B cell (primary cell): ENCODE measurements around the gene SPOCK3. TPM values are rescaled to one million over a fixed set of nuclear protein-coding genes. Genes with fewer than 3 reads are reported as not detected.

Experiments used
- ATAC-seq: fragments of 200-7000 bp; cut with Tn5 transposase; one replicate; pipeline ENCODE4 v1.10.0; 2021; ENCODE audit warnings: low read depth, mild to moderate bottlenecking, moderate number of reproducible peaks, moderate library complexity
- CTCF ChIA-PET: fragments of 350-600 bp; sonication (Branson Sonifier 250); formaldehyde crosslinking; loops from one replicate; lab custom pipeline; 2021; ENCODE audit warnings: antibody characterized with exemption, inconsistent platforms; lab: Charles Lee
- POLR2A ChIA-PET: fragments of 350-600 bp; sonication (Branson Sonifier 250); formaldehyde crosslinking; loops from one replicate; lab custom pipeline; 2021; ENCODE audit warnings: antibody characterized with exemption; lab: Charles Lee
- DNase-seq: peaks from one replicate; pipeline ENCODE4 v3.0.0; 2013
- H2AFZ ChIP-seq: 2 replicates; pipeline ENCODE4 v1.6.1; 2012; ENCODE audit warnings: mild to moderate bottlenecking, low read depth, low read length; ENCODE audit not compliant: insufficient read depth, poor library complexity, severe bottlenecking
- H3K27ac ChIP-seq, 2 donors: 1 replicate in 1 of 2; 2 replicates in 1 of 2; pipeline ENCODE4 v1.5.1; 2012 to 2013; ENCODE audit warnings: low read length in 2 of 2, mild to moderate bottlenecking in 2 of 2, moderate library complexity in 1 of 2
- H3K27me3 ChIP-seq, 4 experiments: fragments of 200-600 bp in 1 of 4; sonication (generic) in 1 of 4; replicated peaks in 1 of 4; 1 replicate in 2 of 4; 2 replicates in 2 of 4; pipeline versions ENCODE4 v1.6.1 to v1.7.0; 2013 to 2016; ENCODE audit warnings: low read length in 3 of 4, mild to moderate bottlenecking in 2 of 4, mixed read lengths in 1 of 4, moderate library complexity in 1 of 4; ENCODE audit not compliant: insufficient read depth in 4 of 4, control insufficient read depth in 3 of 4; ENCODE audit errors: control extremely low read depth in 1 of 4
- H3K36me3 ChIP-seq, 2 experiments: replicated peaks in 1 of 2; 1 replicate in 1 of 2; 2 replicates in 1 of 2; pipeline versions ENCODE4 v1.6.1 to v1.7.1; 2013; ENCODE audit warnings: low read length in 1 of 2; ENCODE audit not compliant: insufficient read depth in 2 of 2, control insufficient read depth in 1 of 2; ENCODE audit errors: control extremely low read depth in 1 of 2, extremely low read depth in 1 of 2
- H3K4me1 ChIP-seq, 2 donors: fragments of 200-600 bp in 1 of 2; sonication (generic) in 1 of 2; 1 replicate in 1 of 2; 2 replicates in 1 of 2; pipeline versions ENCODE4 v1.5.1 to v1.6.1; 2013 to 2017; ENCODE audit warnings: low read length in 2 of 2; ENCODE audit not compliant: control insufficient read depth in 2 of 2, insufficient read depth in 2 of 2
- H3K4me2 ChIP-seq: replicated peaks from 2 replicates; pipeline ENCODE3; 2012; ENCODE audit warnings: mild to moderate bottlenecking, low read depth, low read length; ENCODE audit not compliant: poor library complexity, severe bottlenecking
- H3K4me3 ChIP-seq, 5 experiments: fragments of 200-600 bp in 1 of 5; sonication (generic) in 1 of 5; 1 replicate in 3 of 5; 2 replicates in 2 of 5; pipeline versions ENCODE4 v1.5.1 to v1.7.0; 2011 to 2016; ENCODE audit warnings: low read length in 4 of 5, mild to moderate bottlenecking in 4 of 5, low read depth in 2 of 5, control low read depth in 1 of 5, moderate library complexity in 1 of 5; ENCODE audit not compliant: insufficient read depth in 1 of 5; ENCODE audit errors: control extremely low read depth in 1 of 5, extremely low read depth in 1 of 5
- H3K79me2 ChIP-seq: fragments of 200-600 bp; sonication (generic); one replicate; pipeline ENCODE4 v1.6.0; 2016; ENCODE audit warnings: low read length; ENCODE audit not compliant: control insufficient read depth, insufficient read depth
- H3K9ac ChIP-seq: fragments of 200-600 bp; sonication (generic); 2 replicates; pipeline ENCODE4 v1.6.1; 2017; ENCODE audit warnings: mild to moderate bottlenecking, low read length, moderate library complexity
- H3K9me3 ChIP-seq, 3 donors: one replicate each; pipeline versions ENCODE4 v1.6.1 to v1.7.1; 2013; ENCODE audit warnings: low read length in 2 of 3; ENCODE audit not compliant: control insufficient read depth in 2 of 3, insufficient read depth in 1 of 3; ENCODE audit errors: control extremely low read depth in 1 of 3
- H4K20me1 ChIP-seq: 2 replicates; pipeline ENCODE4 v1.6.0; 2012; ENCODE audit warnings: mild to moderate bottlenecking, low read length; ENCODE audit not compliant: insufficient read depth, control insufficient read depth, poor library complexity, severe bottlenecking
- H3K27ac Mint-ChIP-seq: one replicate; pipeline ENCODE4 v1.8.0; 2021; ENCODE audit warnings: mixed read lengths
- H3K27me3 Mint-ChIP-seq: one replicate; pipeline ENCODE4 v1.8.0; 2021; ENCODE audit warnings: mixed read lengths
- H3K4me1 Mint-ChIP-seq: one replicate; pipeline ENCODE4 v1.8.0; 2021; ENCODE audit warnings: mixed read lengths
- H3K4me3 Mint-ChIP-seq: one replicate; pipeline ENCODE4 v1.8.0; 2021; ENCODE audit warnings: mixed read lengths
- H3K9me3 Mint-ChIP-seq: one replicate; pipeline ENCODE4 v1.8.0; 2022; ENCODE audit warnings: mixed read lengths; ENCODE audit not compliant: insufficient read depth
- EZH2 ChIP-seq: IDR thresholded peaks from 2 replicates; pipeline ENCODE4 v1.6.1; 2012; ENCODE audit warnings: borderline replicate concordance, low read depth, mild to moderate bottlenecking, moderate library complexity, low read length; ENCODE audit not compliant: insufficient read depth, poor library complexity, severe bottlenecking
- WGBS: methylation state at CpG from one replicate; pipeline ENCODE4 v1.1.5; 2013; ENCODE audit warnings: missing lambda C conversion rate; ENCODE audit not compliant: insufficient coverage; 5-methylcytosine and 5-hydroxymethylcytosine counted together
- intact Hi-C: fragments of 100-400 bp; cut with micrococcal nuclease; formaldehyde crosslinking; loops from one replicate; pipeline ENCODE4 v1.10.0; 2022
- polyA plus RNA-seq: library from polyadenylated mRNA; depleted of rRNA; stranded (reverse); fragments of >200 nt; gene quantifications from 2 replicates; pipeline ENCODE4 v1.2.3, GENCODE V29; 2012
- total RNA-seq, 2 donors: library from RNA; stranded (reverse); fragments of 120-200 nt in 1 of 2; gene quantifications; 1 replicate in 1 of 2; 2 replicates in 1 of 2; pipeline versions ENCODE4 v1.2.3 to v1.2.4, GENCODE V29; 2013 to 2022
- TF ChIP-seq, protein P1 (sequence below): fragments of 200-600 bp; IDR thresholded peaks from one replicate; pipeline ENCODE4 v1.8.0; 2022; ENCODE audit warnings: antibody characterized with exemption, mild to moderate bottlenecking

The SPOCK3 gene
- total and polyA plus RNA-seq, 2 donors (not counting 1 experiment from before 2014, with no cell fraction given), result not detected

DNA sequence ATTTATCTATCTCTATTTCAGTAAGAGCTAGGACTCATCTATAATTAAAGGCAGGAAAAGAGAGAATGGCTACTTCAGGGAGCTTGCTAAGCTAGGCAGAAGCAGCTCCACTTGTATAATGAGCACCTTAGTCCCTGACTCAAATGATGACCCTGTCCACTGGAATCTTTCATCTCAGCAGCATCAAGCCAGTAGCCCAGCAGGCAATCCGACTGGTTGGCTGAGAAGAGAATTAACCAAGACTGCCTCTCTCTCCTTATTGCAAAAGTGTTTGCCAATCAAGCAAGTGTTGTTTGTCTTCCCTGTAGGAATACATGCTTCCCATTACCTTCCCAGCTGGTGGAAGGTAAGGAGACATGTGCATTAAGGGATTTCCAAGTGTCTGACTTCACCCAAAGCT is 3.9 kb upstream of the SPOCK3 start:
- Histone ChIP-seq H4K20me1 (no peaks in the 10 kb centered on the region), H3K9me3 (peaks cover 0 to 9% (median 0%) of the 10 kb centered on the region in 3 donors), H3K27ac (no peak overlapping the region), H3K36me3 (no peaks in the 10 kb centered on the region), H3K9ac (no peak overlapping the region), H3K4me2 (no peak overlapping the region), H3K4me3 (no peak overlapping the region), H3K4me1 (peaks cover 4 to 10% of the 10 kb centered on the region in 2 donors), H2AFZ (no peak overlapping the region), H3K79me2 (no peaks in the 10 kb centered on the region), H3K27me3 (peaks cover 0 to 15% (median 5%) of the 10 kb centered on the region in 4 experiments)
- ChIA-PET CTCF (no interaction called here), POLR2A (no interaction called here)
- Mint-ChIP-seq H3K27ac (no peak overlapping the region), H3K9me3 (no peaks in the 10 kb centered on the region), H3K27me3 (peaks cover 24% of the 10 kb centered on the region), H3K4me3 (no peak overlapping the region), H3K4me1 (peaks cover 10% of the 10 kb centered on the region)
- no CpG with 5 or more reads among the region's 1 CpG for WGBS
- ATAC-seq, result no peak
- no peak for DNase-seq
- TF ChIP-seq EZH2, result no peak
- TF ChIP-seq, protein P1, sequence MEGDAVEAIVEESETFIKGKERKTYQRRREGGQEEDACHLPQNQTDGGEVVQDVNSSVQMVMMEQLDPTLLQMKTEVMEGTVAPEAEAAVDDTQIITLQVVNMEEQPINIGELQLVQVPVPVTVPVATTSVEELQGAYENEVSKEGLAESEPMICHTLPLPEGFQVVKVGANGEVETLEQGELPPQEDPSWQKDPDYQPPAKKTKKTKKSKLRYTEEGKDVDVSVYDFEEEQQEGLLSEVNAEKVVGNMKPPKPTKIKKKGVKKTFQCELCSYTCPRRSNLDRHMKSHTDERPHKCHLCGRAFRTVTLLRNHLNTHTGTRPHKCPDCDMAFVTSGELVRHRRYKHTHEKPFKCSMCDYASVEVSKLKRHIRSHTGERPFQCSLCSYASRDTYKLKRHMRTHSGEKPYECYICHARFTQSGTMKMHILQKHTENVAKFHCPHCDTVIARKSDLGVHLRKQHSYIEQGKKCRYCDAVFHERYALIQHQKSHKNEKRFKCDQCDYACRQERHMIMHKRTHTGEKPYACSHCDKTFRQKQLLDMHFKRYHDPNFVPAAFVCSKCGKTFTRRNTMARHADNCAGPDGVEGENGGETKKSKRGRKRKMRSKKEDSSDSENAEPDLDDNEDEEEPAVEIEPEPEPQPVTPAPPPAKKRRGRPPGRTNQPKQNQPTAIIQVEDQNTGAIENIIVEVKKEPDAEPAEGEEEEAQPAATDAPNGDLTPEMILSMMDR, result no peak
- intact Hi-C loops, result no loop called here

DNA sequence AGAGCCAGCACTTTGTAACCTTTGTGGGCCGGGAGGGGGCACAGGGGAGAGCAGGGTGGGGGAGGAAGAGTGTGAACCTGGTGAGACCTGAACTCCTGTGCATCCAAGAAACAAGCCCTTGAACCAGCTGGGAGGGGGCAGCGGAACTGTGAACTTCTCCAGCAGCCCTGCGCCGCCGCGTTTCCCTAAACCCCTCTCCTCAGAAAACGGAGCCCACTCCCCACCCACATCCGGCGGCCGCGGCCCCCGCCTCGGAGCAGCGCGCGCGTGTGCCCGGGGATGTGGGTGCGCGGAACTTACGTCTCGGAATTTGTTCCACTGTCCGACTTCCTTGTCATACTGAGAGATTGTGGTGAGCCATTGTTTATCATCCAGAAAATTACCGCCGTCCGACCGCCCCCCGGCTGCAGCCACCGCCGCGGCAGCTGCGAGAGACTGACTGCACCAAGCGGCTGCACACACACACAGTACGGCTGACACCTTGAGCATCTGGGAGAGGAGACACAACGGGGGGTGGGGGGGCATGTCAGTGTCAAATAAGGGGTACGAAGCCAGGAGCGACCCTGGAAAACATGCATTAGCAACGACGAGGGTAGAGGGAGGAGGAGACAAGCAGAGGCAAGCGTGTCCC is 494 bp downstream of the SPOCK3 start:
- H3K4me3 Mint-ChIP-seq, result peak overlapping the region; percentile 49
- H3K27me3 ChIP-seq, result peaks cover 0 to 18% (median 6%) of the 10 kb centered on the region in 4 experiments
- intact Hi-C loops, result no loop called here
- no peak for DNase-seq
- peaks cover 0 to 9% (median 0%) of the 10 kb centered on the region in 3 donors for H3K9me3 ChIP-seq
- H3K4me3 ChIP-seq, result peak overlapping the region in 2 of 5 experiments; percentile 21
- ChIA-PET POLR2A (no interaction called here), CTCF (no interaction called here)
- H3K9me3 Mint-ChIP-seq, result no peaks in the 10 kb centered on the region
- 4% methylated on average over 37 of the region's 40 CpGs for WGBS
- no peaks in the 10 kb centered on the region for H3K79me2 ChIP-seq
- TF ChIP-seq EZH2, result no peak
- ATAC-seq, result no peak
- no peak overlapping the region for H3K9ac ChIP-seq
- H4K20me1 ChIP-seq, result no peaks in the 10 kb centered on the region
- H3K4me1 ChIP-seq, result peaks cover 4 to 10% of the 10 kb centered on the region in 2 donors
- peak overlapping the region; percentile 43 for H3K4me2 ChIP-seq
- H3K27me3 Mint-ChIP-seq, result peaks cover 28% of the 10 kb centered on the region
- H2AFZ ChIP-seq, result no peak overlapping the region
- H3K36me3 ChIP-seq, result no peaks in the 10 kb centered on the region
- no peak overlapping the region for H3K27ac ChIP-seq
- H3K4me1 Mint-ChIP-seq, result peaks cover 10% of the 10 kb centered on the region
- H3K27ac Mint-ChIP-seq, result no peak overlapping the region
